Lower leg skin (tissue), 3 donors: Measurements from ENCODE around the gene BUB1.
"Not testable (repeated sequence)": the region's sequence is repeated elsewhere in the genome, so short reads cannot be mapped to it uniquely, and the experiment has no call there.

ENCODE experiments used
- POLR2A ChIP-seq, 2 donors: fragments of 450-650 bp; IDR thresholded peaks; one replicate each; pipeline ENCODE4 v1.6.1; 2016 to 2017; ENCODE audit warnings: antibody characterized with exemption in 2 of 2, mild to moderate bottlenecking in 1 of 2, moderate library complexity in 1 of 2
- TF ChIP-seq, protein P1 (sequence below), 3 donors: fragments of 450-650 bp; IDR thresholded peaks; one replicate each; pipeline ENCODE4 v1.5.1; 2016; ENCODE audit warnings: antibody characterized with exemption in 3 of 3, mild to moderate bottlenecking in 3 of 3, moderate library complexity in 2 of 3

GRCh38 chr2:110609843-110610612 lies 67.8 kb downstream of the BUB1 start:
- TF ChIP-seq, protein P1, sequence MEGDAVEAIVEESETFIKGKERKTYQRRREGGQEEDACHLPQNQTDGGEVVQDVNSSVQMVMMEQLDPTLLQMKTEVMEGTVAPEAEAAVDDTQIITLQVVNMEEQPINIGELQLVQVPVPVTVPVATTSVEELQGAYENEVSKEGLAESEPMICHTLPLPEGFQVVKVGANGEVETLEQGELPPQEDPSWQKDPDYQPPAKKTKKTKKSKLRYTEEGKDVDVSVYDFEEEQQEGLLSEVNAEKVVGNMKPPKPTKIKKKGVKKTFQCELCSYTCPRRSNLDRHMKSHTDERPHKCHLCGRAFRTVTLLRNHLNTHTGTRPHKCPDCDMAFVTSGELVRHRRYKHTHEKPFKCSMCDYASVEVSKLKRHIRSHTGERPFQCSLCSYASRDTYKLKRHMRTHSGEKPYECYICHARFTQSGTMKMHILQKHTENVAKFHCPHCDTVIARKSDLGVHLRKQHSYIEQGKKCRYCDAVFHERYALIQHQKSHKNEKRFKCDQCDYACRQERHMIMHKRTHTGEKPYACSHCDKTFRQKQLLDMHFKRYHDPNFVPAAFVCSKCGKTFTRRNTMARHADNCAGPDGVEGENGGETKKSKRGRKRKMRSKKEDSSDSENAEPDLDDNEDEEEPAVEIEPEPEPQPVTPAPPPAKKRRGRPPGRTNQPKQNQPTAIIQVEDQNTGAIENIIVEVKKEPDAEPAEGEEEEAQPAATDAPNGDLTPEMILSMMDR (IDR thresholded peaks at IDR 0.05), result not testable (repeated sequence)
- TF ChIP-seq POLR2A (IDR thresholded peaks at IDR 0.05), result not testable (repeated sequence)
